HG03342 (cell line): ENCODE measurements around the gene SLC44A5.
"Not testable (repeated sequence)": the region's sequence is repeated elsewhere in the genome, so short reads cannot be mapped to it uniquely, and the experiment has no call there.

Source experiments
- ATAC-seq: cut with Tn5 transposase; IDR thresholded peaks from one replicate; pipeline ENCODE4 v1.9.1; 2021; ENCODE audit warnings: mild to moderate bottlenecking, moderate library complexity; ENCODE audit not compliant: unreplicated experiment

Gene SLC44A5

DNA sequence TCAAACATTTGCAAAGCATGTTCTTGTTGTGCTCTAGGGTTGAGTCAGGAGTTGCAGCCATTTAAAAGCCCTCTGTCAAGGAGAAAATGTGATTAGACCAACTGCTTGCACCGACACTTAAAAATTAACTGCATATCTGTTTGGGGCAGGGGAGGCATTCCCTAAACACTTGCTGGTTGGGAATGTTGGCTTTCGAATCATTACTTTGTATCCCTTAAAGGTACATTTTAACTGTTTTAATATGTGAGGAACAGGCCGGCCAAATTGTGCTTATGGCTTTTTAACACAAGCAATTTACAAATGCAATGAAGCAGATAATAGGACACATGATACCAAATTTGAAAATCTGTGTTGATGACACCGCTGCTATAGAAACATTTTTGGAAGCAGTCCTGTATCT is 317.6 kb downstream of the SLC44A5 start:
- ATAC-seq = no peak

DNA sequence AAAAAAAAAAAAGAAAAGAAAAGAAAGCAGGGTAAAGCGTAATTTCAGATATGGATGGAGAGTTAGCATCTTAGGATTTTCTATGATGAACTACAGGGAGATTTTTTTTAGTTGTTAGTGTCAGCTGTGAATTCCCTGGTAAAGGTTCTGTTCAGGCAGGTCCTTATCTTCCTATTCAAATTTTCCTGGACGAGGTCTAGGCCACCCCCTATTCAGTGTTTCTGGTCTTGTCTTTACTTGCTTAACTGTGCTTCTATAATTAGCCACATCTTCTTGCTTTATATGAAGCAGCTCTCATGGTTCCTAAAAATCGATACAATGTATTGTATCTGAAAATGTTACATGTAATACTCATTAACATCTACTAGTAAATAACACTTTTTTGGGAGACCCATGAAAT is 318.9 kb downstream of the SLC44A5 start:
- ATAC-seq = no peak

- no peak for ATAC-seq
Observed at GRCh38 chr1:75276385-75276784, 334.5 kb downstream of the SLC44A5 start.

DNA sequence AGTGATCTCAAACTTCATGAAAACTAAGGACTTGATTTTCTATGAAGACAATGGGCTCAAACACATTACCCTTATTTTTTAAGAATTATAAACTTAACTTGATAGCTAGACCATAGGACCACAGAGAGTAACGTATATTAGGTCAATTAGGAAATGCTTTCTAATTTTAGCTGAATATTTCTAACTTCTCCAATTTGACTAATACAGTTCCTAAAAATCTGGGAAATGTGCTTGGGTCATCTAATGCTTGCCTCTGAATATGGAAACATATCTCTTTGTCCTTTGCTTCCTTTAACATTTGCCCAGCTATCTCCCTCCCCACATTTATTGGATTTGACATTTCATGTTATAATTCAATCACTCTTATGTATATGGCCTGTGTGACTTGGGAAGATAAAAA is 335.3 kb downstream of the SLC44A5 start:
- no peak for ATAC-seq

GRCh38 chr1:75274920-75275506 is 335.9 kb downstream of the SLC44A5 start:
- no peak for ATAC-seq

DNA sequence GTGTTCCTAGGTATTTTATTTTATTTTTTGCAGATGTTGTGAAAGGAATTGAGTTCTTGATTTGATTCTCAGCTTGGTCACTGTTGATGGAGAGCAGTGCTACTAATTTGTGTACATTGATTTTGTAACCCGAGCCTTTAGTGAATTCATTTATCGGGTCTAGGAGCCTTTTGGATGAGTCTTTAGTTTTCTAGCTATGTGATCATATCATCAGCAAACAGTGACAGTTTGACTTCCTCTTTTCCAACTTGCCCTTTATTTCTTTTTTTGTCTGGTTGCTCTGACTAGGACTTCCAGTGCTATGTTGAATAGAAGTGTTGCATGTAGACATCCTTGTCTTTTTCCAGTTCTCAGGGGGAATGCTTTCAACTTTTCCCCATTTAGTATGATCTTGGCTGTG is 337.8 kb downstream of the SLC44A5 start:
- ATAC-seq = no peak

- ATAC-seq = peak; percentile 79
Observed at GRCh38 chr1:75265792-75266191, 345.1 kb downstream of the SLC44A5 start.

- ATAC-seq = no peak
Observed at GRCh38 chr1:75264112-75264511, 346.8 kb downstream of the SLC44A5 start.

DNA sequence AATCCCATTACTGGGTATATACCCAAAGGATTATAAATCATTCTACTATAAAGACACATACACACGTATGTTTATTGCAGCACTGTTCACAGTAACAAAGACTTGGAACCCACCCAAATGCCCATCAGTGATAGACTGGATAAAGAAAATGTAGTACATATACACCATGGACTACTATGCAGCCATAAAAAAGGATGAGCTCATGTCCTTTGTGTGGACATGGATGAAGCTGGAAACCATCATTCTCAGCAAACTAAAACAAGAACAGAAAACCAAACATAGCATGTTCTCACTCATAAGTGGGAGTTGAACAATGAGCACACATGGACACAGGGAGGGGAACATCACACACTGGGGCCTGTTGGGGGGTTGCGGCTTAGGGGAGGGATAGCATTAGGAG is 347.3 kb downstream of the SLC44A5 start:
- ATAC-seq = not testable (repeated sequence)

GRCh38 chr1:75261946-75262345 is 349.0 kb downstream of the SLC44A5 start:
- ATAC-seq = not testable (repeated sequence)

DNA sequence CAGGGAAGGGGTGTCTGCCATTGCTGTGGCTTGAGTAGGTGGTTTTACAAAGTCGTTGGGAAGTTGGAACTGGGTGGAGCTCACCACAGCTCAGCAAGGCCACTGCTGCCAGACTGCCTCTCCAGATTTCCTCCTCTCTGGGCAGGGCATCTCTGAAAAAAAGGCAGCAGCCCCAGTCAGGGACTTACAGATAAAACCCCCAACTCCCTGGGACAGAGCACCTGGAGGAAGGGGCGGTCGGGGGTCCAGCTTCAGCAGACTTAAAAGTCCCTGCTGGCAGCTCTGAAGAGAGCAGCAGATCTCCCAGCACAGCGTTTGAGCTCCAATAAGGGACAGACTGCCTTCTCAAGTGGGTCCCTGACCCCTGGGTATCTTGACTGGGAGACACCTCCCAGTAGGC is 352.6 kb downstream of the SLC44A5 start:
- ATAC-seq = no peak

DNA sequence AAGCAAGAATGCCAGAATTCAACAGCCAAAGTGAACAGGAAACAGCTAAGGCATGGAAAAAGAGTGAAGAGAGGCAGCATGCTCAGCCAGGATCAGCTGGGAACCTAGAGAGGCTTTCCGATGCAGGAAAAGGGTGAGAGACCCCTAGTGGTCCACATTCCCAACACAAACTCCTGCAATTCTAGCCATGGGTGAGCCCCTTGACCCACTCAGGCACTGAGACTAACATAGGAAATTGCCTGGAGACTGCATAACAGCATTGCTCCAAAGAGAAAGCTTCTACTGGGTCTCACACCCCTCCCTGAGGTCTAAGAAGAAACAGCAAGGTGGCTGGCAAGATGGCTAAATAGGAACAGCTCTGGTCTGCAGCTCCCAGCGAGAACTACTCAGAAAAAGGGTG is 353.5 kb downstream of the SLC44A5 start:
- ATAC-seq = no peak

DNA sequence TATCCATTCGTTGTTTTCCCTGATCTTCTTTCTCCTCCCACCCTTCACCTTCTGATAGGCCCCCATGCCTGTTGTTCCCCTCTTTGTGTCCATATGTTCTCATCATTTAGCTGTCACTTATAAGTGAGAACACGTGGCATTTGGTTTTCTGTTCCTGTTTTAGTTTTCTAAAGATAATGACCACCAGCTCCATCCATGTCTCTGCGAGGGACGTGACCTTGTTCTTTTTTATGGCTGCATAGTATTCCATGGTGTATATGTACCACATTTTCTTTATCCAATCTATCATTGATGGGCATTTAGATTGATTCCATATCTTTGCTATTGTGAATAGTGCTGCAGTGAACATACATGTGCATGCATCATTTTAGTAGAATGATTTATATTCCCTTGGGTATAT is 360.8 kb downstream of the SLC44A5 start:
- ATAC-seq = not testable (repeated sequence)

DNA sequence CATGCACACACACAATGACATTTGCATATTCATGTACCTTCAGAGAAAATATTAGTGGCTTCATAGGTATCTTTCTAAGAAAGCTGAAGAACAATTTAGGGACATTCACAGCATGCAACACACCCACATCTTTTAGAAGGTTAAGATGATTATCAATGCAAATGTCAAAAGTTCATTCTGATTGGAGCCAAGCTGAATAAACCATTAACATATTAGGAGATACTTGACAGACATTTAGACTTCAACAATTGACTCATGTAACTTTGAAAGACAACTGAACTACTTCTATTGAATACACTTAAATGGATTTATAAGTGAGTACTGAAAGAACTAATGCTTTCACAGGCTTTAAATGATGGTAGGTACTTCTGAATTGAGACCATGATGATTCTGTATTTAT is 365.7 kb downstream of the SLC44A5 start:
- no peak for ATAC-seq

DNA sequence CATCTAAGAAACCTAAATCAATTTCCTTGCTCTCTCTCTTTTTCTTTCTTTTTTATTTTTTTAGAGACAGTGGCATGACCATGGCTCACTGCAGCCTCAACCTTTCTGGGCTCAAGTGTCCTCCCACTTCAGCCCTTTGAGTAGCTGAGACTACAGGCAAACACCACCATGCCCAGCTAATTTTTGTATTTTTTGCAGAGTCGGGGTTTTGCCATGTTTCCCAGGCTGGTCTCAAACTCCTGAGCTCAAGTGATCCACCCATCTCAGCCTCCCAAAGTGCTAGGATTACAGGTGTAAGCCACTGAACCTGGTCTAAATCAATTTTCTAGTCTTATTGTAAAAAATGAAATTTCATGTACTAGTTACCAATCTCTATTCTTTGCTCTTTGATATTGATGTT is 367.8 kb downstream of the SLC44A5 start:
- ATAC-seq = no peak

GRCh38 chr1:75237316-75237715 is 373.6 kb downstream of the SLC44A5 start:
- ATAC-seq = no peak

DNA sequence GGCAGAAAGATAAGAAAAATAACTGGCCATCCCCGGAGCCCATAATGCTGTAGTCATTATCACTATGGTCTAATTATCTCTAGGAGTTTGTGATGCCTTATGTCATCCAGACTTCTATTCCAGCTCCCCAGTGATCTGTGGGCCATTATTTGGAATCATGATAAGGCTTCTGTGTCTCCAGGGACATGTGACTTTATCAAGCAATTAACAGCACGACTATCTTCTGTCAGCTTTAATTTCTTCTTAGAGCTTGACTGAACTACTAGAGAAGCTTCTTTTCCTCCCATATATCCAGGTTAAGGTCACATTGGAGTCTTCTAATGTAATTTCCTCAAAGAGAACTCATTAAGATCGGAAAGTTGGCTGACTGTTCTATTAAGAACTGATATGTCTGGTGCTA is 376.4 kb downstream of the SLC44A5 start:
- ATAC-seq = no peak

- peak; percentile 97 for ATAC-seq
Observed at GRCh38 chr1:75233302-75233929, 377.5 kb downstream of the SLC44A5 start.

DNA sequence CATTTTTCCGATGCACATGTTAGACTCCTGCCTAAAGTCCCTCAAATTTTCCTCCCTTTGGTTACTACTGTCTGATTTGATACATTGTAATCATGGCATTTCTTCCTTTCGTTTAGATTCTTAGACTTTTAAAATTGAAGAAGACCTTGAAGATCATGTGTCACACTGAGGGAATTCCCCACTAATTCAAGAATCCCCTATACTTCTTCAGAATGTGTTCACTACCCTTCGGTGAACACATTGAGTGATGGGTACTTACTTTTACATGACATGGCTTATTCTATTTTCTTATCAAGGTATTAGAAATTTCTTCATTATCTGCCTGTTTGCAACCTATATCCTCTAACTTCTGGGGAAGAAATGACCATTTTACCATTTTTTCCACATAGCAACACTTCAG is 390.8 kb downstream of the SLC44A5 start:
- ATAC-seq = no peak

DNA sequence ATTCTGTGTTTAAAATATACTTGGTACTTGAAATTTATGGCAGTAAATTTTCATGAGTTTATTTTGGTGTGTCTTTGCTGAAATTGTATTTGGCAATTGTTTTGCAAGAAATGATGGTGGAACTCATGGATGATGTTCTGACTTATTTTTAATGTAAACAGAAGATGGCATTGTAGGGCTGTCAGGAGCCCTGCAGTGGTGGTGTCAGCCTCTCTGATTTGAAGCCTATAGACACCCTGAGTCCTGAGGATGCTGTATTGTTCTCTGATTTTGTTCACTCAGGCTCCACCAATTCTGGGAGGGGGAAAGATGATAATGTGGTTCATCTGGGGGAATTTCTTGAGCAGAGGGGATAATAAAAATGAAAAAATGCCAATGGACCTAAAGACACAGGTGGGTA is 396.9 kb downstream of the SLC44A5 start:
- ATAC-seq = no peak

- ATAC-seq = no peak
Observed at GRCh38 chr1:75211648-75212047, 399.3 kb downstream of the SLC44A5 start.

DNA sequence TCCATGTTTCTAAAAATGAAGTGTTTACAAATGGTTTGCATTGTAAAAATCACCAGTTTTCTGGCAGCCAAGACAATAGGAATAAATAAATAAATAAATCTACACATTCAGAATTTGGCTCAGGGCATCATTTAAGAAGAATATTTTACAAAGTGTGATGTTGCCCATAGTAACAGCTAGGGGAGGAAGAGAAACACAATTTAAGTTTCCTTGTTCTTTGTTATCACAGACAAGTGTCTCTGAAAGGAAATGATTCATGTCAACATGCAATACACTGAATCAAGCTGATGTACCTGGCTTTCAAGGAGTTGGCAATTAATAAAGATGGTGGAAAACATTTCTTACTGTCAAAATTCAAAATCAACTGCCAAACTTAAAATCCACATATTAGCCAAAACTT is 402.1 kb downstream of the SLC44A5 start:
- no peak for ATAC-seq
